Astrocyte (in vitro differentiated cells and primary cell): Measurements from ENCODE around the gene EIF4B. TPM values are rescaled to one million over a fixed set of nuclear protein-coding genes. Genes with fewer than 3 reads are reported as not detected.

Source experiments
- DNase-seq: peaks from one replicate; pipeline ENCODE4 v3.0.0-alpha.2; 2010; ENCODE audit warnings: low read depth
- FAIRE-seq: peaks from 2 replicates; lab custom pipeline; 2011; peaks lifted over from hg19 to GRCh38; lab: Jason Lieb, UNC
- H2AFZ ChIP-seq: 2 replicates; pipeline ENCODE4 v1.6.0; 2012; ENCODE audit warnings: low read depth, low read length, inconsistent platforms
- H3K27ac ChIP-seq: 2 replicates; pipeline ENCODE4 v1.5.1; 2011; ENCODE audit warnings: low read depth, low read length, inconsistent platforms
- H3K27me3 ChIP-seq: 2 replicates; pipeline ENCODE4 v1.6.0; 2011; ENCODE audit warnings: low read length, inconsistent platforms; ENCODE audit not compliant: insufficient read depth
- H3K36me3 ChIP-seq: 2 replicates; pipeline ENCODE4 v1.5.1; 2011; ENCODE audit warnings: low read length, inconsistent platforms; ENCODE audit not compliant: insufficient read depth
- H3K4me1 ChIP-seq: 2 replicates; pipeline ENCODE4 v1.5.1; 2011; ENCODE audit warnings: low read length, inconsistent platforms; ENCODE audit not compliant: insufficient read depth
- H3K4me2 ChIP-seq: 2 replicates; pipeline ENCODE4 v1.6.0; 2012; ENCODE audit warnings: low read length, inconsistent platforms
- H3K4me3 ChIP-seq: 2 replicates; pipeline ENCODE4 v1.5.1; 2011; ENCODE audit warnings: low read depth, mild to moderate bottlenecking, low read length, inconsistent platforms; ENCODE audit not compliant: insufficient read depth
- H3K79me2 ChIP-seq: 2 replicates; pipeline ENCODE4 v1.6.0; 2012; ENCODE audit warnings: mild to moderate bottlenecking, low read length, inconsistent platforms; ENCODE audit not compliant: insufficient read depth
- H3K9ac ChIP-seq: 2 replicates; pipeline ENCODE4 v1.6.0; 2012; ENCODE audit warnings: mild to moderate bottlenecking, low read length, inconsistent platforms
- H3K9me3 ChIP-seq: 2 replicates; pipeline ENCODE4 v1.5.1; 2012; ENCODE audit warnings: low read depth, mild to moderate bottlenecking, low read length, inconsistent platforms; ENCODE audit not compliant: insufficient read depth
- H4K20me1 ChIP-seq: 2 replicates; pipeline ENCODE4 v1.6.0; 2012; ENCODE audit warnings: low read length, inconsistent platforms; ENCODE audit not compliant: insufficient read depth
- H3K27ac Mint-ChIP-seq: one replicate; pipeline ENCODE4 v1.8.0; 2021; ENCODE audit warnings: mild to moderate bottlenecking, mixed read lengths; ENCODE audit not compliant: unreplicated experiment
- H3K27me3 Mint-ChIP-seq: one replicate; pipeline ENCODE4 v1.8.0; 2021; ENCODE audit warnings: low read depth, mixed read lengths; ENCODE audit not compliant: unreplicated experiment
- H3K36me3 Mint-ChIP-seq: one replicate; pipeline ENCODE4 v1.8.0; 2021; ENCODE audit warnings: low read depth, mixed read lengths; ENCODE audit not compliant: unreplicated experiment
- H3K4me1 Mint-ChIP-seq: one replicate; pipeline ENCODE4 v1.8.0; 2021; ENCODE audit warnings: low read depth, mixed read lengths; ENCODE audit not compliant: unreplicated experiment
- H3K4me3 Mint-ChIP-seq: one replicate; pipeline ENCODE4 v1.8.0; 2021; ENCODE audit warnings: mild to moderate bottlenecking, moderate library complexity, mixed read lengths; ENCODE audit not compliant: unreplicated experiment
- H3K9me3 Mint-ChIP-seq: one replicate; pipeline ENCODE4 v1.8.0; 2021; ENCODE audit warnings: mild to moderate bottlenecking, mixed read lengths; ENCODE audit not compliant: unreplicated experiment
- EZH2 ChIP-seq: IDR thresholded peaks from 2 replicates; pipeline ENCODE4 v1.6.1; 2012; ENCODE audit warnings: mild to moderate bottlenecking, low read length, inconsistent platforms; ENCODE audit not compliant: insufficient read depth
- total RNA-seq: library from RNA; stranded (reverse); gene quantifications from 2 replicates; pipeline ENCODE4 v1.2.1, GENCODE V29; 2021
- TF ChIP-seq, protein P1 (sequence below): IDR thresholded peaks from 2 replicates; pipeline ENCODE4 v1.5.1; 2011; ENCODE audit warnings: low read depth, mild to moderate bottlenecking, inconsistent platforms, low read length, moderate library complexity; ENCODE audit not compliant: insufficient read depth

Gene EIF4B
- total RNA-seq, 1 donor from 2014 or later, result 242 TPM

DNA sequence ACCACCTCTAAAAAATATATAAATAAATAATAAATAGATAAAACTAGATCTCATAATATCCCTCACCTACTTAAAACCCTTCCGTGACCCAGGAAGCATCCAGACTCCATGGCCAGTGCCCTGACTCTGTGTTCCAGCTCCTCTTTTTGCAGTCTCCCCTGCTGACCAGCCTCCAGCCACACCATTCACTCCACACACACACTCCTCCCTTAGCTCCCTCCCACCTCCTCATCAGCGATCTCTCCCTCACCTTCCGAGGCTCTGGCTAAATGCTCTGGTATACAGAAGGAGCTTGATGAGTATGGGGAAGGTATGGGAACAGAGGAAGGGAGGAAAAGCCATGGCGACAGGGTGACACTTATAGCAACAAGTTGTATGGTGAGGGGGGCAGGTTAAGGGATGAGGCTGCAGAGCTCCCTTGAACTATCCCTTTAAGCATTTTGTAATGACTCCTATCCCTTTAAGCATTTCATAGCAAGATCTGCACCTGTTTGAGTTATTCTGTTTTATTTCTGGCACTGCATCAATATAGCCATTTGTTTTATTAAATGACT, 26.1 kb upstream of the EIF4B start:
- Mint-ChIP-seq H3K4me1 (peaks cover 29% of the 10 kb centered on the region), H3K4me3 (no peak overlapping the region), H3K9me3 (no peaks in the 10 kb centered on the region), H3K36me3 (peaks cover 3% of the 10 kb centered on the region), H3K27ac (peak overlapping the region; percentile 42), H3K27me3 (peaks cover 2% of the 10 kb centered on the region)
- H3K4me2 ChIP-seq, result no peak overlapping the region
- TF ChIP-seq EZH2, result no peak
- TF ChIP-seq, protein P1, sequence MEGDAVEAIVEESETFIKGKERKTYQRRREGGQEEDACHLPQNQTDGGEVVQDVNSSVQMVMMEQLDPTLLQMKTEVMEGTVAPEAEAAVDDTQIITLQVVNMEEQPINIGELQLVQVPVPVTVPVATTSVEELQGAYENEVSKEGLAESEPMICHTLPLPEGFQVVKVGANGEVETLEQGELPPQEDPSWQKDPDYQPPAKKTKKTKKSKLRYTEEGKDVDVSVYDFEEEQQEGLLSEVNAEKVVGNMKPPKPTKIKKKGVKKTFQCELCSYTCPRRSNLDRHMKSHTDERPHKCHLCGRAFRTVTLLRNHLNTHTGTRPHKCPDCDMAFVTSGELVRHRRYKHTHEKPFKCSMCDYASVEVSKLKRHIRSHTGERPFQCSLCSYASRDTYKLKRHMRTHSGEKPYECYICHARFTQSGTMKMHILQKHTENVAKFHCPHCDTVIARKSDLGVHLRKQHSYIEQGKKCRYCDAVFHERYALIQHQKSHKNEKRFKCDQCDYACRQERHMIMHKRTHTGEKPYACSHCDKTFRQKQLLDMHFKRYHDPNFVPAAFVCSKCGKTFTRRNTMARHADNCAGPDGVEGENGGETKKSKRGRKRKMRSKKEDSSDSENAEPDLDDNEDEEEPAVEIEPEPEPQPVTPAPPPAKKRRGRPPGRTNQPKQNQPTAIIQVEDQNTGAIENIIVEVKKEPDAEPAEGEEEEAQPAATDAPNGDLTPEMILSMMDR, result no peak
- H3K9me3 ChIP-seq, result no peaks in the 10 kb centered on the region
- no peaks in the 10 kb centered on the region for H3K36me3 ChIP-seq
- H3K4me1 ChIP-seq, result peaks cover 12% of the 10 kb centered on the region
- FAIRE-seq (no peak), DNase-seq (no peak)
- no peaks in the 10 kb centered on the region for H3K27me3 ChIP-seq
- H4K20me1 ChIP-seq, result no peaks in the 10 kb centered on the region
- no peak overlapping the region for H3K4me3 ChIP-seq
- H3K27ac ChIP-seq, result no peak overlapping the region
- H2AFZ ChIP-seq, result peak overlapping the region; percentile 41
- H3K79me2 ChIP-seq, result no peaks in the 10 kb centered on the region
- no peak overlapping the region for H3K9ac ChIP-seq

DNA sequence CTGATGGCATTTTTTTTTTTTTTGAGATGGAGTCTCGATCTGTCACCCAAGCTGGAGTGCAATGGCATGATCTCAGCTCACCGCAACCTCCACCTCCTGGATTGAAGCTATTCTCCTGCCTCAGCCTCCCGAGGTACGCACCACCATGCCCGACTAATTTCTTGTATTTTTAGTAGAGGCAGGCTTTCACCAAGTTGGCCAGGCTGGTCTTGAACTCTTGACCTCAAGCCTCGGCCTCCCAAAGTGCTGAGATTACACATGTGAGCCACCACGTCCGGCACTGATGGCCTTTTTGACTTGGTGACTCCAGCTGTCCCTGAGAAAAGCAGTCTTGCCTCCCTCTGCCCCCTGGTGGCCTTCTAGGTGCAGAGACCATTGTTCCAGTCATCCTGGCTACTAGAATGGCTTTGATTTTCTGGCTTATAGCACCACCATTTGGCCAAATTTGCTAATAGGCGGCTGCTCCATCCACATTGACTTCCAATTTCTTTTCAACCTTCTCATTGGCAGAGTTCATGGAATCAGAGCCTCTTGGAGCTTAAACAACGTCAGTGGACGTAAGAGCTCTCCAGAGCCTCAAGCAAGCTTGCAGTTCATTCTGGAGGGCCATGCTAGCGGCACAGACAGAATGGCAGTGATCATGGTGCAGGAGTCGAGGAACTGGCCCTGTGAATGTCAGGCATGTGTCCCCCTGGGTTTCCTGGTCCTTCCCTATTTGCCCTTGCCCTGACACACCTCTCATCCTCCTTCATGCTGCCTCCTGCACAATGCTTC, 25.4 kb upstream of the EIF4B start:
- no peaks in the 10 kb centered on the region for H4K20me1 ChIP-seq
- peak; percentile 69 for DNase-seq
- Mint-ChIP-seq H3K36me3 (peaks cover 3% of the 10 kb centered on the region), H3K4me1 (peaks cover 26% of the 10 kb centered on the region), H3K9me3 (no peaks in the 10 kb centered on the region), H3K27me3 (peaks cover 2% of the 10 kb centered on the region), H3K4me3 (no peak overlapping the region), H3K27ac (no peak overlapping the region)
- no peaks in the 10 kb centered on the region for H3K36me3 ChIP-seq
- no peak overlapping the region for H3K4me2 ChIP-seq
- no peak for TF ChIP-seq EZH2
- TF ChIP-seq, protein P1, result peak; percentile 100
- no peak overlapping the region for H3K27ac ChIP-seq
- H2AFZ ChIP-seq, result peak overlapping the region; percentile 11
- H3K27me3 ChIP-seq, result no peaks in the 10 kb centered on the region
- H3K4me3 ChIP-seq, result no peak overlapping the region
- FAIRE-seq, result peak; percentile 64
- peaks cover 6% of the 10 kb centered on the region for H3K4me1 ChIP-seq
- no peaks in the 10 kb centered on the region for H3K79me2 ChIP-seq
- H3K9ac ChIP-seq, result no peak overlapping the region
- H3K9me3 ChIP-seq, result no peaks in the 10 kb centered on the region

DNA sequence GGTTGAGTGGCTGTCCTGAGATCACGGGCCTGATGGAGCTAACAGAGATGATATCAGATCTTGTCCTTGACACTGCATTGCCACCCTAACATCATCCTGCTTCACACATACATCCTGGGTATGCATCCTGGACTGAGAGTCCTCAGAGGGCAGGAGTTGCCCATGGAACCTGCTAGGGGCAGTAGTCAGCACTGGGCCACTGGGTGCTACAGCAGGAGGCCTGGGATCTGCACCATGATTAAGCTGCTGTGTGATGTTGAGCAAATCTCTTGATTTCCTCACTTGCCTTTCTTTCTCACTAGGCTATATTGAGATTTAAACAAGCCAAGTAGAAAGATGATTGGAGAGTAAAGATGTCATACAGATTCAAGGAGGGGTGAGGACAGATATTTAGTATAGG, 22.1 kb upstream of the EIF4B start:
- H3K4me3 ChIP-seq, result no peak overlapping the region
- H2AFZ ChIP-seq, result no peak overlapping the region
- Mint-ChIP-seq H3K27me3 (peaks cover 7% of the 10 kb centered on the region), H3K4me1 (peaks cover 5% of the 10 kb centered on the region), H3K9me3 (no peaks in the 10 kb centered on the region), H3K27ac (no peak overlapping the region), H3K36me3 (peaks cover 3% of the 10 kb centered on the region), H3K4me3 (no peak overlapping the region)
- no peak overlapping the region for H3K9ac ChIP-seq
- no peaks in the 10 kb centered on the region for H3K4me1 ChIP-seq
- FAIRE-seq, result no peak
- no peak overlapping the region for H3K4me2 ChIP-seq
- DNase-seq, result no peak
- H3K79me2 ChIP-seq, result no peaks in the 10 kb centered on the region
- no peaks in the 10 kb centered on the region for H4K20me1 ChIP-seq
- TF ChIP-seq EZH2, result no peak
- TF ChIP-seq, protein P1, result no peak
- H3K9me3 ChIP-seq, result no peaks in the 10 kb centered on the region
- H3K27ac ChIP-seq, result no peak overlapping the region
- no peaks in the 10 kb centered on the region for H3K36me3 ChIP-seq
- H3K27me3 ChIP-seq, result no peaks in the 10 kb centered on the region
